Gastrocnemius medialis (tissue), 4 donors: Measurements from ENCODE around the gene SLC48A1.

Source experiments
- CTCF ChIP-seq, 5 experiments: fragments of 450-650 bp in 3 of 5; fragments of 200-600 bp in 2 of 5; sonication (generic) in 2 of 5; IDR thresholded peaks in 4 of 5; conservative IDR thresholded peaks in 1 of 5; 1 replicate in 4 of 5; 2 replicates in 1 of 5; pipeline ENCODE4 v1.5.1; 2016 to 2019; ENCODE audit warnings: antibody characterized with exemption in 5 of 5, mild to moderate bottlenecking in 3 of 5, moderate library complexity in 3 of 5
- POLR2A ChIP-seq, 2 donors: fragments of 450-650 bp; IDR thresholded peaks; one replicate each; pipeline ENCODE4 v1.6.1; 2017; ENCODE audit warnings: antibody characterized with exemption in 2 of 2, mild to moderate bottlenecking in 2 of 2, moderate library complexity in 2 of 2

- no peak for TF ChIP-seq CTCF (IDR thresholded peaks at IDR 0.05 in 4 of 5, conservative IDR thresholded peaks at IDR 0.05 in 1 of 5)
- no peak for TF ChIP-seq POLR2A (IDR thresholded peaks at IDR 0.05)
Observed at GRCh38 chr12:47805417-47805816, 32.4 kb downstream of the SLC48A1 start.
